DMS153 treated with DMSO at 0.1 percent for 48 hours (cell line): Measurements from ENCODE around the gene DMRT2.

Experiments
- DNase-seq: peaks from one replicate; lab custom pipeline; 2025; ENCODE audit not compliant: unreplicated experiment; lab: John Stamatoyannopoulos, UW

Gene DMRT2

GRCh38 chr9:1046639-1047572 lies 3.3 kb upstream of the DMRT2 start:
- no peak for DNase-seq

GRCh38 chr9:1047591-1048230 lies 2.4 kb upstream of the DMRT2 start:
- no peak for DNase-seq

- no peak for DNase-seq
Observed at GRCh38 chr9:1048231-1048619, 1.9 kb upstream of the DMRT2 start.

GRCh38 chr9:1048811-1049210 lies 1.3 kb upstream of the DMRT2 start:
- DNase-seq, result no peak

- DNase-seq, result peak; percentile 46
Observed at GRCh38 chr9:1049641-1050040, 516 bp upstream of the DMRT2 start.

- peak; percentile 25 for DNase-seq
Observed at GRCh38 chr9:1051210-1051583, 1.0 kb downstream of the DMRT2 start.

- peak; percentile 31 for DNase-seq
Observed at GRCh38 chr9:1051584-1052275, 1.6 kb downstream of the DMRT2 start.

GRCh38 chr9:1052365-1053281 lies 2.5 kb downstream of the DMRT2 start:
- peak; percentile 21 for DNase-seq

- no peak for DNase-seq
Observed at GRCh38 chr9:1053282-1053621, 3.1 kb downstream of the DMRT2 start.

GRCh38 chr9:1053986-1054425 lies 3.8 kb downstream of the DMRT2 start:
- DNase-seq, result no peak

GRCh38 chr9:1055166-1055565 lies 5.0 kb downstream of the DMRT2 start:
- DNase-seq, result no peak

- no peak for DNase-seq
Observed at GRCh38 chr9:1057910-1058309, 7.8 kb downstream of the DMRT2 start.

- no peak for DNase-seq
Observed at GRCh38 chr9:1058826-1059487, 8.8 kb downstream of the DMRT2 start.

- DNase-seq, result no peak
Observed at GRCh38 chr9:1065130-1065529, 15.0 kb downstream of the DMRT2 start.

- no peak for DNase-seq
Observed at GRCh38 chr9:1070692-1071091, 20.5 kb downstream of the DMRT2 start.

- DNase-seq, result peak; percentile 85
Observed at GRCh38 chr9:1071730-1072129, 21.6 kb downstream of the DMRT2 start.

GRCh38 chr9:1073497-1073896 lies 23.3 kb downstream of the DMRT2 start:
- no peak for DNase-seq

GRCh38 chr9:1077616-1078015 lies 27.5 kb downstream of the DMRT2 start:
- DNase-seq, result no peak

- DNase-seq, result peak; percentile 70
Observed at GRCh38 chr9:1083325-1083913, 33.3 kb downstream of the DMRT2 start.

GRCh38 chr9:1085086-1085485 lies 34.9 kb downstream of the DMRT2 start:
- DNase-seq, result no peak
